K562 (cell line): ENCODE data around the gene KRR1.

Experiments
- MAZ ChIP-seq, 2 experiments: fragments of 450-650 bp in 1 of 2; sonication (generic) in 1 of 2; formaldehyde crosslinking; IDR thresholded peaks in 1 of 2; conservative IDR thresholded peaks in 1 of 2; 2 replicates each; pipeline versions ENCODE4 v1.4.0 to v1.5.0; 2020; ENCODE audit warnings: mild to moderate bottlenecking in 1 of 2, missing genetic modification reagents in 1 of 2
- MCM3 ChIP-seq: fragments of 450-650 bp; IDR thresholded peaks from 2 replicates; pipeline ENCODE4 v1.6.1; 2016
- TCF7 ChIP-seq: sonication (generic); IDR thresholded peaks from 2 replicates; pipeline ENCODE4 v1.6.1; 2016; ENCODE audit warnings: antibody characterized with exemption, borderline replicate concordance
- ZNF282 ChIP-seq: sonication (generic); formaldehyde crosslinking; IDR thresholded peaks from 2 replicates; pipeline ENCODE4 v1.8.1; 2023; ENCODE audit warnings: missing genetic modification reagents

- TF ChIP-seq MAZ (CRISPR knock-in tag; conservative IDR thresholded peaks at IDR 0.05 in 1 of 2, IDR thresholded peaks at IDR 0.05 in 1 of 2), result no peak
- TF ChIP-seq ZNF282 (CRISPR knock-in tag), result no peak
- TF ChIP-seq MCM3, result no peak
- TF ChIP-seq TCF7, result no peak
Measured at GRCh38 chr12:75550401-75551240, 39.2 kb upstream of the KRR1 start.
